GM19099 (cell line): ENCODE results near the gene EP400.

Experiments used
- POLR2A ChIP-seq: IDR thresholded peaks from 3 replicates; pipeline ENCODE4 v1.6.1; 2011; ENCODE audit warnings: low read depth; ENCODE audit not compliant: insufficient read length; ENCODE audit errors: extremely low read depth

Gene EP400

GRCh38 chr12:132026061-132026795, 76.5 kb downstream of the EP400 start:
- no peak for TF ChIP-seq POLR2A

DNA sequence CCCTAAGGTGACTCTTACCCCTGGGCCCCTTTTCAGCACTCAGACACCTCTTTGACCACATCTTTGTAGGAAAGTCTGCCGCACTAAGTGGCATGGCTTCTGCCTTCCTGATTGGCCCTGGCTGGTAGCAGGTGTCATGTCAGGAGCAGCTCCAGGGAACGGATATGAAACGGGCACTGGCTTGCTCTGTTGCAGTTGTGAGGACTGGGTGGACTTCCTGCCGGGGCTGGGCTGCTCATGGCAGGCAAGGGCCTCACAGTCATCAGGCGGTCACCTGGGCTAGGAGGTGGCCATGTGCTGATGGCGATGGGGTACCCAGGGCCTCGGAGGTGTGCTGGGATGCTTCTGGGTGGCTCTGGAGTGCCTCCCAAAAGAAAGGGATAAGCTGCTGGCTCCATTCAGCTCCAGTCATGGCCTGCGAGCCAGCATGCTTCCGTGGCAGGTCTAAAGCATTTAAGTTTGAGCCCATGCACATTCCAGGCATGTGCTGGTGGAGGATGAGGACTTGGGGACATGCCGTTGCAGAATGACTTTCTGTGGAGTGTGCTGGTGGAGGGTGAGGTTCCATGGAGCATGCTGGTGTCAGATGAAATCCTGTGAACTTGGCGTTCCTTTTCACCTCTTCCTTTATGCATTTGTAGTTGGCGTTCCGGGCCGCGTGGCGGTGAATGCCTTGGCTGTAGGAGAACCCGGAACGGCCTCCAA, 77.2 kb downstream of the EP400 start:
- TF ChIP-seq POLR2A: no peak

GRCh38 chr12:132027636-132028035, 77.9 kb downstream of the EP400 start:
- no peak for TF ChIP-seq POLR2A

DNA sequence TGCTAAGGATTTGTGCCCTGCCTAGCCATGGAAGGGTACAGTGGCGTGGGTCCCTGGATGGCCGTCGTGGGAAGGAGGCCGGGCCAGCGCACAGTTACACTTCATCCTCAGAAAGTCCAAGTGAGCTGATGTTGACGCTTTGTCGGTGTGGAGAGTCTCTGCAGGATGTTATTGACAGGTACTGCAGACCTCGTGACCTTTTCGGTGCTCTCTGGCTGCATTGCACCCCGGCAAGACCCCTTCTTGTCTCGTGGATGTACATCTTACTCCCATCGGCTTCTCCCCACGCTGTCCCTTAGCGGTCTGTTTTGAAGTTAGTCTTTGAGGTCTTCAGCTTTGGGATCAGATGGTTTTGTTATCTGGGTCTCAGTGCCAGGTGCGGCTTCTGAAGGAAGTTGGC, 78.4 kb downstream of the EP400 start:
- TF ChIP-seq POLR2A: no peak

GRCh38 chr12:132029503-132030300, 80.0 kb downstream of the EP400 start:
- no peak for TF ChIP-seq POLR2A

DNA sequence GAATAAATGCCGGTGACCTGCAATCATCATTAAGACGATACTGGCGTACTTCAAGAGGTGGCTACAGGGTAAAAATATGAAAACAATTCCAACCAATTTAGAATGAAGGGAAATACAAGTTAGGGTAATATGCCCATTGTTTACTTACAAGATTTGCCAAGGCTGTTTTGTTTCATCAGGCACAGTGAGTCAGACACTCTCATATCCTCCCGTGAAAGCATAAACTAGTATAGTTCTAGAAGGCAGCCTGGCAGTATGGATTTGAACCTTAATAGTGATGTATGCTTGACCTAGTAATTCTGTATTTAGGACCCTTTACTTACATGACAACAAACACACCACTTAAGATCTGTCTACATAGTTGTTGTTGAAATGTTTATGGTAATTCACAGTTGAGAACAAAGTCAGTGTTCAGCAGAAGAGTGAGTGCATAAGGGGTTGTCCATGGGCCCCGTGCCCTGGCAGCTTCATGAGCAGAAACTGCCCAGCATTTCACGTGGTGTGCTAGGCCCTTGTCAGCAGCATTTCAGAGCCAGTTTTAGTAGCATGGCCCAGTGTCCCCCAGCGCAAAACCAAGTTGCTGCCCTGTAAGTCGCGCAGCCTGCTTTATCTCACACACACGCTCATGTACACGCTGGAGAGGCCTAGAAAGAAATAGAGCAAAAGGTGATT, 80.8 kb downstream of the EP400 start:
- TF ChIP-seq POLR2A: no peak

DNA sequence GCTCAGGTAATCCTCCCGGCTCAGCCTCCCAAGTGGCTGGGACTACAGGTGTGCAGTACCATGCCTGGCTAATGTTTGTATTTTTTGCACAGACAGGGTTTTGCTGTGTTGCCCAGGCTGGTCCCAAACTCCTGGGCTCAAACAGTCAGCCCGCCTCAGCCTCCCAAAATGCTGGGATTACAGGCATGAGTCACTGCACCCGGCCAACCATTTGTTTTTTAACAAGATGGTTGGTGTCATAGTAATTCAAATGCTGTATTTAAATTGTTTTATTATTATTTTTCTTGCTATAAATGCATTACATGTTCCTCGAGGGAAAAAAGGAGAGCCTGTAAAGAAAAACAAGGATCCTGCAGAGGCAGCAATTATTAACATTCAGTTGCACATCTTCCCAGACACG, 83.9 kb downstream of the EP400 start:
- TF ChIP-seq POLR2A: no peak

DNA sequence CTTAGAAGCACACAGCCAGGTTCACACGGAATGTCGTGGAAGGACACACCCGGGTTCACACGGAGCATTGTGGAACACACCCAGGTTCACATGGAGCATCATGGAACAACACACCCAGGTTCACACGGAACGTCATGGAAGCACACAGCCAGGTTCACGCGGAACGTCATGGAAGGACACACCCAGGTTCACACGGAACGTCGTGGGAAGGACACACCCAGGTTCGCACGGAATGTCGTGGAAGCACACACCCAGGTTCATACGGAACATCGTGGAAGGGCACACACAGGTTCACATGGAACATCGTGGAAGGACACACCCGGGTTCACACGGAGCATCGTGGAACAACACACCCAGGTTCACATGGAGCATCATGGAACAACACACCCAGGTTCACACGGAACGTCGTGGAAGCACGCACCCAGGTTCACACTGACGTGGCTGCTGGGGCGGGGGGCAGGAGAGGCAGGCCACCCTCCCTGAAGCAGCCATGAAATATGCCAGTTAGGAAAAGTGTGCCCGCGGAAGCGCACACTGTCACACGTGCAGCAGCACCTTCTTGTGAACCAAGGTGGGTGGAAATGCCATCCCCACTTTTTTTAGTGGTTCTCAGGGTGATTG, 86.4 kb downstream of the EP400 start:
- no peak for TF ChIP-seq POLR2A

GRCh38 chr12:132040906-132041606, 91.3 kb downstream of the EP400 start:
- no peak for TF ChIP-seq POLR2A

GRCh38 chr12:132043216-132043615, 93.5 kb downstream of the EP400 start:
- TF ChIP-seq POLR2A: no peak

- no peak for TF ChIP-seq POLR2A
Observed at GRCh38 chr12:132043770-132044467, 94.2 kb downstream of the EP400 start.

- no peak for TF ChIP-seq POLR2A
Observed at GRCh38 chr12:132044661-132045412, 95.1 kb downstream of the EP400 start.

DNA sequence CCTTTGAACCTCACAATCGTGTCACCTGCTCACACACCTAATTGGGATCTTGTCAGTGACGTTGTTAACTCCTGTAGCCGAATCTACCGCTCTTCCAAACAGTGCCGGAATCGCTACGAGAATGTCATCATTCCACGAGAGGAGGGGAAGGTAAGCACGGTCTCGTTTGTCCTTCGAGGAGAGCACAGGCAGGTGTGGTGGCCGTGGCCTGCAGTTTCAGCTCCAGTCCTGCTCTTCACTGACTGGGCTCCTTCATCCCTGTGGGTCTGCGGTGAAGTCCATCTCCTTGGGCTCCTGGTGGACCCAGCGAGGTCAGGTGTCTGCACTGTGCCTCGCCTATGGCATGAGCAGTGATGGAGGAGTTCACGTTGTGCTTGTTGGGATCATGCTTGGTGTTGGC, 96.0 kb downstream of the EP400 start:
- TF ChIP-seq POLR2A: no peak

DNA sequence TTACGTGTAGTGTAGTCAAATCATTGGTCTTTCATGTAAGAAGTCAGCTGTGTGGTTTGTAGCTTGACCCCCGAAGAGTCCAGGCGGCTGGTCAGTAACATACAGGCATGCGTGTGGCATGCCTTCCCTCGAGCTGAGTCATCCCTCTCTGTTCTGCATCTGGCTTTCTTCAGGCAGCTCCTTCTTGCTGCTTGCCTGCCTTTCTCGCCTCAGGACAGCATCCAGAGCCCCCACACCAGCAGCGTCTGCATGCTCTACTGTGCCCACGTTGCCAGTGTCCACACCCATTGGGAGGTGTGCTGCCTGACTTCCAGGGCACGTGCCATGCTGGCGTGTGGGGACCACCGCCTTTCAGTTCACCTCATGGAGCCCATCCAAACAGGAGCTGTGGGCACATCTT, 96.8 kb downstream of the EP400 start:
- no peak for TF ChIP-seq POLR2A
